ENCODE results near the gene LDHAL6B. TPM values are rescaled to one million over a fixed set of nuclear protein-coding genes. Genes with fewer than 3 reads are reported as not detected.
A peak's percentile ranks its signal among the peaks of the same experiment; 100 is the strongest.

LDHAL6B gene
- polyA plus RNA-seq, 1 of the 3 experiments (the other 2 are of a cell fraction) = not detected

- WGBS (ENCODE audit: low lambda C conversion rate) = 100% methylated on average over 7 of the region's 7 CpGs
- H3K36me3 ChIP-seq (replicated peaks in 1 of 2; ENCODE audit: control insufficient read depth in 1 of 2, insufficient read depth in 2 of 2, low read length in 1 of 2) = peaks cover 0 to 14% of the 10 kb centered on the region in 2 experiments
- H3K9me2 ChIP-seq = no peaks in the 10 kb centered on the region
- DNase-seq = no peak
- no peak overlapping the region for H3K27ac ChIP-seq (ENCODE audit: low read depth in 2 of 2, low read length in 1 of 2)
- H3F3A ChIP-seq (replicated peaks; ENCODE audit: insufficient read depth) = peaks cover 36% of the 10 kb centered on the region
- no peak for TF ChIP-seq ELF1 (IDR thresholded peaks at IDR 0.05)
- TF ChIP-seq CTCF (IDR thresholded peaks at IDR 0.05) = peak; percentile 52; the same call in 1 of the 2 replicates
- TF ChIP-seq RAD21 (IDR thresholded peaks at IDR 0.05; ENCODE audit: low read length) = peak; percentile 19; the same call in 1 of the 2 replicates
- no peak for TF ChIP-seq FOXM1 (IDR thresholded peaks at IDR 0.05; ENCODE audit: low read depth)
- TF ChIP-seq POLR2AphosphoS5 (IDR thresholded peaks at IDR 0.05; ENCODE audit: low read depth, low read length) = no peak
- H3K9ac ChIP-seq = no peak overlapping the region
- ChIA-PET CTCF (interaction anchor here (0.6 to 1.7 kb wide), 5 partner anchors 11 to 320 kb away, joined by 3 to 6 read pairs (median 3); partner anchors contain the start of gene RNF111), POLR2A (no interaction called here)
- peaks cover 17 to 47% of the 10 kb centered on the region in 2 experiments; a peak in 3 of 4 replicates for H3K4me1 ChIP-seq (ENCODE audit: control insufficient read depth in 1 of 2, insufficient read depth in 2 of 2, low read depth in 1 of 2, low read length in 1 of 2)
- no peak overlapping the region for H3K4me3 ChIP-seq (ENCODE audit: low read depth in 2 of 2, low read length in 1 of 2)
- no peaks in the 10 kb centered on the region for H4K20me1 ChIP-seq (ENCODE audit: insufficient read depth)
- H3K4me2 ChIP-seq = no peak overlapping the region
- no peaks in the 10 kb centered on the region for H3K27me3 ChIP-seq (ENCODE audit: insufficient read depth)
- no peaks in the 10 kb centered on the region for H3K9me3 ChIP-seq
- no peaks in the 10 kb centered on the region for H3K79me2 ChIP-seq (ENCODE audit: insufficient read depth)
- H2AFZ ChIP-seq (ENCODE audit: low read depth) = no peak overlapping the region
Observed at GRCh38 chr15:59172289-59172901, 34.2 kb upstream of the LDHAL6B start.

GRCh38 chr15:59173194-59173593 lies 33.4 kb upstream of the LDHAL6B start:
- H3K9me2 ChIP-seq = no peaks in the 10 kb centered on the region
- H3F3A ChIP-seq (replicated peaks; ENCODE audit: insufficient read depth) = peaks cover 36% of the 10 kb centered on the region
- H3K79me2 ChIP-seq (ENCODE audit: insufficient read depth) = no peaks in the 10 kb centered on the region
- H3K27me3 ChIP-seq (ENCODE audit: insufficient read depth) = no peaks in the 10 kb centered on the region
- H3K4me3 ChIP-seq (ENCODE audit: low read depth in 2 of 2, low read length in 1 of 2) = no peak overlapping the region
- no peaks in the 10 kb centered on the region for H3K9me3 ChIP-seq
- H3K36me3 ChIP-seq (replicated peaks in 1 of 2; ENCODE audit: control insufficient read depth in 1 of 2, insufficient read depth in 2 of 2, low read length in 1 of 2) = peaks cover 0 to 14% of the 10 kb centered on the region in 2 experiments
- peaks cover 17 to 44% of the 10 kb centered on the region in 2 experiments; a peak in 3 of 4 replicates for H3K4me1 ChIP-seq (ENCODE audit: control insufficient read depth in 1 of 2, insufficient read depth in 2 of 2, low read depth in 1 of 2, low read length in 1 of 2)
- no peak for TF ChIP-seq EZH2phosphoT487 (IDR thresholded peaks at IDR 0.05; ENCODE audit: borderline replicate concordance, low read depth)
- no peak for TF ChIP-seq RAD21 (IDR thresholded peaks at IDR 0.05; ENCODE audit: low read length)
- no peak for TF ChIP-seq TAF1 (IDR thresholded peaks at IDR 0.05; ENCODE audit: borderline replicate concordance, low read depth, low read length)
- TF ChIP-seq SIN3A (IDR thresholded peaks at IDR 0.05; ENCODE audit: borderline replicate concordance, low read depth, low read length) = no peak
- TF ChIP-seq FOXJ3 (CRISPR knock-in tag; IDR thresholded peaks at IDR 0.05) = no peak
- TF ChIP-seq PBX3 (IDR thresholded peaks at IDR 0.05) = no peak
- TF ChIP-seq MAX (IDR thresholded peaks at IDR 0.05; ENCODE audit: low read depth) = no peak
- no peak for TF ChIP-seq USF2 (IDR thresholded peaks at IDR 0.05; ENCODE audit: borderline replicate concordance, low read depth, low read length)
- TF ChIP-seq RFX5 (IDR thresholded peaks at IDR 0.05; ENCODE audit: low read length) = no peak
- no peak for TF ChIP-seq JUND (IDR thresholded peaks at IDR 0.05)
- no peak for TF ChIP-seq MEF2A (IDR thresholded peaks at IDR 0.05; ENCODE audit: borderline replicate concordance, low read depth)
- H3K4me2 ChIP-seq = no peak overlapping the region
- no peak overlapping the region for H3K9ac ChIP-seq
- whole genome bisulfite sequencing (ENCODE audit: low lambda C conversion rate) = 95% methylated on average over 5 of the region's 5 CpGs
- ChIA-PET POLR2A (no interaction called here), CTCF (interaction anchor here (1.0 to 2.3 kb wide), 7 partner anchors 11 to 323 kb away, joined by 3 to 9 read pairs (median 6); no protein-coding TSS in a partner anchor)
- no peak for DNase-seq
- H3K27ac ChIP-seq (ENCODE audit: low read depth in 2 of 2, low read length in 1 of 2) = no peak overlapping the region
- no peak overlapping the region for H2AFZ ChIP-seq (ENCODE audit: low read depth)
- no peaks in the 10 kb centered on the region for H4K20me1 ChIP-seq (ENCODE audit: insufficient read depth)
